Activated CD8-positive, alpha-beta T cell treated with anti-CD3 and anti-CD28 coated beads, Interleukin-2, amount 10 ng/mL, durations not matched to agents 7 days and 5 days (primary cell): ENCODE measurements around the gene DIAPH1. TPM values are rescaled to one million over a fixed set of nuclear protein-coding genes. Genes with fewer than 3 reads are reported as not detected.
A peak's percentile ranks its signal among the peaks of the same experiment; 100 is the strongest.

Experiments used
- ATAC-seq: fragments of 150-1000 bp; cut with Tn5 transposase; one replicate; pipeline ENCODE4 v1.10.0; 2021; ENCODE audit warnings: moderate library complexity
- CTCF ChIA-PET: fragments of 350-600 bp; sonication (Branson Sonifier 250); formaldehyde crosslinking; loops from one replicate; lab custom pipeline; 2021; ENCODE audit warnings: antibody characterized with exemption; lab: Charles Lee
- POLR2A ChIA-PET: fragments of 350-600 bp; sonication (Branson Sonifier 250); formaldehyde crosslinking; loops from one replicate; lab custom pipeline; 2021; ENCODE audit warnings: antibody characterized with exemption; lab: Charles Lee
- DNase-seq: peaks from one replicate; pipeline ENCODE4 v3.0.0-alpha.2; 2020
- H3K27ac Mint-ChIP-seq: one replicate; pipeline ENCODE4 v1.8.0; 2021; ENCODE audit warnings: mild to moderate bottlenecking, mixed read lengths
- H3K27me3 Mint-ChIP-seq: one replicate; pipeline ENCODE4 v1.8.0; 2021; ENCODE audit warnings: low read depth, mixed read lengths
- H3K36me3 Mint-ChIP-seq: one replicate; pipeline ENCODE4 v1.8.0; 2021; ENCODE audit warnings: low read depth, mixed read lengths
- H3K4me1 Mint-ChIP-seq: one replicate; pipeline ENCODE4 v1.8.0; 2021; ENCODE audit warnings: low read depth, mixed read lengths
- H3K4me3 Mint-ChIP-seq: one replicate; pipeline ENCODE4 v1.8.0; 2021; ENCODE audit warnings: mild to moderate bottlenecking, mixed read lengths
- H3K9me3 Mint-ChIP-seq: one replicate; pipeline ENCODE4 v1.8.0; 2022; ENCODE audit warnings: mixed read lengths; ENCODE audit not compliant: insufficient read depth
- total RNA-seq, 2 experiments: library from RNA; stranded (reverse); gene quantifications; one replicate each; pipeline ENCODE4 v1.2.3, GENCODE V29; 2021

The DIAPH1 gene
- total RNA-seq, 2 experiments from 2014 or later, result 281 to 286 TPM

- DNase-seq, result no peak
- POLR2A ChIA-PET, result interaction anchor here (0.8 to 2.3 kb wide), 3 partner anchors 83 to 192 kb away, joined by 3 to 7 read pairs (median 4); partner anchors contain the start of genes PCDHGA10, PCDHGA12 and TAF7
- ATAC-seq, result peak; percentile 16
- peaks cover 39% of the 10 kb centered on the region for H3K4me1 Mint-ChIP-seq
- no peaks in the 10 kb centered on the region for H3K27me3 Mint-ChIP-seq
- peak overlapping the region; percentile 43 for H3K4me3 Mint-ChIP-seq
- peaks cover 29% of the 10 kb centered on the region for H3K36me3 Mint-ChIP-seq
- CTCF ChIA-PET, result interaction anchor here (0.6 to 5.3 kb wide), 37 partner anchors 10 to 290 kb away, joined by 3 to 64 read pairs (median 5); partner anchors contain the start of genes PCDHB14, PCDHB15, PCDHGA10 and PCDHGA11
- no peaks in the 10 kb centered on the region for H3K9me3 Mint-ChIP-seq
- peak overlapping the region; percentile 23 for H3K27ac Mint-ChIP-seq
Measured at GRCh38 chr5:141512911-141513626, 105.7 kb downstream of the DIAPH1 start.

GRCh38 chr5:141512390-141512910 lies 106.3 kb downstream of the DIAPH1 start:
- CTCF ChIA-PET, result interaction anchor here (0.6 to 5.3 kb wide), 35 partner anchors 9 to 289 kb away, joined by 3 to 64 read pairs (median 5); partner anchors contain the start of genes PCDHB14, PCDHB15, PCDHGA10 and PCDHGA11
- DNase-seq (peak; percentile 87), ATAC-seq (peak; percentile 58)
- H3K9me3 Mint-ChIP-seq, result no peaks in the 10 kb centered on the region
- H3K27me3 Mint-ChIP-seq, result no peaks in the 10 kb centered on the region
- peaks cover 39% of the 10 kb centered on the region for H3K4me1 Mint-ChIP-seq
- POLR2A ChIA-PET, result interaction anchor here (2.3 kb wide), 1 partner anchor 192 kb away, joined by 7 read pairs; the partner anchor contains the start of gene TAF7
- H3K4me3 Mint-ChIP-seq, result peak overlapping the region; percentile 43
- H3K36me3 Mint-ChIP-seq, result peaks cover 26% of the 10 kb centered on the region
- H3K27ac Mint-ChIP-seq, result peak overlapping the region; percentile 51

GRCh38 chr5:141511771-141512325 lies 107.0 kb downstream of the DIAPH1 start:
- Mint-ChIP-seq H3K9me3 (no peaks in the 10 kb centered on the region), H3K27ac (peak overlapping the region; percentile 9), H3K4me1 (peaks cover 39% of the 10 kb centered on the region), H3K4me3 (no peak overlapping the region), H3K27me3 (no peaks in the 10 kb centered on the region), H3K36me3 (peaks cover 23% of the 10 kb centered on the region)
- ATAC-seq (no peak), DNase-seq (no peak)
- ChIA-PET POLR2A (interaction anchor here (2.3 kb wide), 1 partner anchor 191 kb away, joined by 7 read pairs; the partner anchor contains the start of gene TAF7), CTCF (interaction anchor here (1.0 to 5.3 kb wide), 19 partner anchors 11 to 267 kb away, joined by 3 to 64 read pairs (median 8); partner anchors contain the start of genes PCDHB15, PCDHGA1, PCDHGA10 and PCDHGA11)

GRCh38 chr5:141510850-141511601 lies 107.8 kb downstream of the DIAPH1 start:
- no peaks in the 10 kb centered on the region for H3K9me3 Mint-ChIP-seq
- H3K4me3 Mint-ChIP-seq, result no peak overlapping the region
- peaks cover 36% of the 10 kb centered on the region for H3K4me1 Mint-ChIP-seq
- H3K36me3 Mint-ChIP-seq, result peaks cover 15% of the 10 kb centered on the region
- H3K27me3 Mint-ChIP-seq, result no peaks in the 10 kb centered on the region
- H3K27ac Mint-ChIP-seq, result peak overlapping the region; percentile 9
- DNase-seq (no peak), ATAC-seq (no peak)
- ChIA-PET POLR2A (no interaction called here), CTCF (interaction anchor here (0.5 to 5.3 kb wide), 16 partner anchors 12 to 1951 kb away, joined by 3 to 64 read pairs (median 6); partner anchors contain the start of genes PCDHB15, PCDHGA1, PCDHGA10 and PCDHGA11)

GRCh38 chr5:141510160-141510559 lies 108.6 kb downstream of the DIAPH1 start:
- DNase-seq, result no peak
- peaks cover 12% of the 10 kb centered on the region for H3K36me3 Mint-ChIP-seq
- no peak overlapping the region for H3K4me3 Mint-ChIP-seq
- no peak overlapping the region for H3K27ac Mint-ChIP-seq
- ATAC-seq, result no peak
- peaks cover 29% of the 10 kb centered on the region for H3K4me1 Mint-ChIP-seq
- ChIA-PET CTCF (interaction anchor here (0.8 to 2.5 kb wide), 7 partner anchors 14 to 190 kb away, joined by 3 to 7 read pairs (median 4); partner anchors contain the start of genes PCDHGA10, PCDHGA12 and TAF7), POLR2A (no interaction called here)
- no peaks in the 10 kb centered on the region for H3K9me3 Mint-ChIP-seq
- no peaks in the 10 kb centered on the region for H3K27me3 Mint-ChIP-seq

- peaks cover 21% of the 10 kb centered on the region for H3K4me1 Mint-ChIP-seq
- H3K9me3 Mint-ChIP-seq, result no peaks in the 10 kb centered on the region
- H3K27ac Mint-ChIP-seq, result no peak overlapping the region
- ChIA-PET CTCF (interaction anchor here (0.7 to 2.5 kb wide), 8 partner anchors 12 to 189 kb away, joined by 3 to 9 read pairs (median 4); partner anchors contain the start of genes PCDHGA10 and TAF7), POLR2A (no interaction called here)
- no peaks in the 10 kb centered on the region for H3K27me3 Mint-ChIP-seq
- ATAC-seq (no peak), DNase-seq (no peak)
- H3K36me3 Mint-ChIP-seq, result peaks cover 9% of the 10 kb centered on the region
- no peak overlapping the region for H3K4me3 Mint-ChIP-seq
Measured at GRCh38 chr5:141508798-141509611, 109.8 kb downstream of the DIAPH1 start.

- ChIA-PET CTCF (interaction anchor here (0.9 to 2.5 kb wide), 6 partner anchors 16 to 183 kb away, joined by 3 to 9 read pairs (median 3); partner anchors contain the start of gene PCDHGA10), POLR2A (interaction anchor here (0.8 kb wide), 1 partner anchor 188 kb away, joined by 3 read pairs; the partner anchor contains the start of gene TAF7)
- H3K27ac Mint-ChIP-seq, result no peak overlapping the region
- H3K36me3 Mint-ChIP-seq, result peaks cover 4% of the 10 kb centered on the region
- peaks cover 15% of the 10 kb centered on the region for H3K4me1 Mint-ChIP-seq
- ATAC-seq (no peak), DNase-seq (no peak)
- H3K27me3 Mint-ChIP-seq, result no peaks in the 10 kb centered on the region
- no peaks in the 10 kb centered on the region for H3K9me3 Mint-ChIP-seq
- no peak overlapping the region for H3K4me3 Mint-ChIP-seq
Measured at GRCh38 chr5:141508440-141508797, 110.4 kb downstream of the DIAPH1 start.

GRCh38 chr5:141507387-141508091 lies 111.3 kb downstream of the DIAPH1 start:
- H3K27ac Mint-ChIP-seq, result no peak overlapping the region

GRCh38 chr5:141506381-141507155 lies 112.2 kb downstream of the DIAPH1 start:
- ATAC-seq (no peak), DNase-seq (no peak)
- Mint-ChIP-seq H3K9me3 (no peaks in the 10 kb centered on the region), H3K4me1 (peaks cover 6% of the 10 kb centered on the region), H3K27ac (no peak overlapping the region), H3K4me3 (no peak overlapping the region), H3K27me3 (peaks cover 4% of the 10 kb centered on the region), H3K36me3 (no peaks in the 10 kb centered on the region)
- CTCF ChIA-PET, result interaction anchor here (0.9 to 1.8 kb wide), 7 partner anchors 12 to 176 kb away, joined by 3 to 6 read pairs (median 4); partner anchors contain the start of gene PCDHGB2
- POLR2A ChIA-PET, result no interaction called here

More at GRCh38 chr5:141507387-141508091, 111.3 kb downstream of the DIAPH1 start:
- H3K36me3 Mint-ChIP-seq, result no peaks in the 10 kb centered on the region
- ATAC-seq, result no peak
- H3K4me1 Mint-ChIP-seq, result peaks cover 8% of the 10 kb centered on the region
- no peaks in the 10 kb centered on the region for H3K27me3 Mint-ChIP-seq
- H3K9me3 Mint-ChIP-seq, result no peaks in the 10 kb centered on the region
- no peak for DNase-seq
- POLR2A ChIA-PET, result interaction anchor here (0.8 kb wide), 1 partner anchor 187 kb away, joined by 3 read pairs; the partner anchor contains the start of gene TAF7
- CTCF ChIA-PET, result interaction anchor here (0.8 to 1.9 kb wide), 10 partner anchors 11 to 177 kb away, joined by 3 to 9 read pairs (median 3); partner anchors contain the start of genes PCDHGB2 and PCDHGC4
- H3K4me3 Mint-ChIP-seq, result no peak overlapping the region
